GM21717 (cell line): Measurements from ENCODE around the gene RAC3.

Source experiments
- ATAC-seq: cut with Tn5 transposase; IDR thresholded peaks from one replicate; pipeline ENCODE4 v1.9.1; 2021; ENCODE audit warnings: mild to moderate bottlenecking, moderate library complexity; ENCODE audit not compliant: unreplicated experiment

The RAC3 gene

DNA sequence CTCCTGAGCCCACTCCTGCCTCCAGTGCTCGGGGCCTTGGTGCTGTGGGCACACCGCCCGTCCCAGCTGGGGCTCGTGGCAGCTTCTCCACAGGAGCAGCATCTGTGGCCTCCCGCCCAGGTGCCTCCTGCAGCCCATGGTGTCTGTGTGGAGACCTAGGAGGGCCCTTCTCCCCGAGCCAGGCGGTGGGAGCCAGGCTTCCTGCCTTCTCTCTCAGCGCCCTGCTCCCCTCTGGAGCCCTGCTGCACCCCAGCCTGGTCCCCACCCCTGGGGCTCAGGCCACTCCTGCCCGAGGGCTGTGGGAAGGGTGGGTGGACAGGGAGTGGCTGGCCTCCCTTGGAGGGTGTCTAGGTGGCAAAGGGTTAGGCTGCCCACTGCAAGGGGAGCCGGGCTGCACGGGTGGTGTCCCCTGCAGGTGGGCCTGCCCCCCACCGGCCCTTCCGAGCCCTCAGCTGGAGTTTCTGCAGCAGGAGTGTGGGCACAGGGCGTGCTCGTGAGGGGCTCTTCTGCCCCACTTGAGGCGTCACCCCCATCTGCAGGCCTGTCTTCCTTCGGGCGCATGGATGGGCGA, 19.8 kb upstream of the RAC3 start:
- ATAC-seq = no peak

DNA sequence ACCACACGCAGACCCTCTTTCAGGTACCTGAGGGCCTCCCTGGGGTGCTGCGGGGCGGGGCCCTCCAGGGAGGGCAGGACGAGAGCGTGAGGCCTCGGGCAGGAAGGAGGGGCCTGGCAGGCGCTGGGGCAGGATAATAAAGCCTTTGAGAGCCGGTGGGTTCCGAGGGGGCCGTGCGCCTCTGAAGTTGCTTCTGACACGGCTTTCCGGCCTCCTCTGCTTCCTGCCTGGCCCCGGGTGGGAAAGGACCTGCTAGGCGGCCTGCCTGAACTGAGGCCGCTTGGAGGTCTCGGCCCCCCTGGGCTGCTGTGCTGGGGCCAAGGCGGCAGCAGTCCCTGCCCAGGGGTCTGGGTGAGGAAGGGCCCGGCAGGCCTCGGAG, 19.2 kb upstream of the RAC3 start:
- no peak for ATAC-seq

DNA sequence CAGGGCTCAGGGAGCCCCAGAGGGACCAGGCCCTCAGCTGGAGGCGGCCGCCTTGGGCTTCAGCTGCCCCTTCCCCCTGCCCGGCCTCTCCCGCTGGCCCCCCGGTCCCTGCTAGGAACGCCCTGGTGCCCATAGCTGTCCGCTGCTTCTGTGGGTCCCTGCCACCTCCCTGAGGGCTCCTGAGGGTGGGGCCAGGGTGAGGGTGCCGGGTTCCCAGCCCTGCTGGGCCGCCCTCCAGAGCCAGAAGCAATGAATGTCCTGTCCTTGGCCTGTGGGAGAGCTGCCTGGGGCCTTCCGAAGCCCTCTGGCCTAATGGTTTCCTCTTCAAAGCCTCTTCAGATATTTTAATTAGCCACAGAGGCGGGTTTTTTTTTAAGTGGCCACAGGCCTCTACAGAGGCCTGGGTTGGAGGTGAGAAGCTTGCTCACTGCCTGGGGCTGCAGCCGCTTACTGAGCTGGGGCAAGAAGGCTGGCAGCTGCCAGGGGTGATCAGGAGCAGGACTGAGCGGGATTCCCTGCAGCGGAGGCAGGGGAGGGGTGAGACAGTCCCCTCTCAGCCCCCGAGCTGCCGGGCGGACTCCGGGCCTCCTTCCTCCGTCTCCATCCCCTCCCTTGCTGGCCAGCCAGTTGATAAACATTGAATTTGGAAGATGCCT, 18.7 kb upstream of the RAC3 start:
- no peak for ATAC-seq

DNA sequence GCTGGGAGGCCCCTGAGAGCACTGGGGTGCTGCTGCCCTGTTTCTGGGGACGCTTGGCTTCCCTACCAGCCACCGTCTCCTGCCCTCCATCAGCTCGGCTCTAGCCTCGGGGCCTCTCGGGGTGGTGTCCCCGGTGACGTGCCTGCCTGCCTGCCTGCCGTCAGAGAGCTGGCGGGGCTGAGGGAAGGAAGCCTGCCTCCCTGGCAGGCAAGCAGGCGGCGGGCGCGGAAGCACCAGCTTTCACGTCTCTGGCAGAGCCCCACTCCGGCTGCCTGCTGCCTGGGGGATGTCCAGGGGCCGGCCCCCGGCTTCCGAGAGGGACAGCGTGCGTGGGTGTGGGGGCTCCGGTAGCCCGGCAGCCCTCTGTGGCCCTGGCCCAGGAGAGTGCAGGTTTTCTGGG, 18.1 kb upstream of the RAC3 start:
- ATAC-seq = no peak

DNA sequence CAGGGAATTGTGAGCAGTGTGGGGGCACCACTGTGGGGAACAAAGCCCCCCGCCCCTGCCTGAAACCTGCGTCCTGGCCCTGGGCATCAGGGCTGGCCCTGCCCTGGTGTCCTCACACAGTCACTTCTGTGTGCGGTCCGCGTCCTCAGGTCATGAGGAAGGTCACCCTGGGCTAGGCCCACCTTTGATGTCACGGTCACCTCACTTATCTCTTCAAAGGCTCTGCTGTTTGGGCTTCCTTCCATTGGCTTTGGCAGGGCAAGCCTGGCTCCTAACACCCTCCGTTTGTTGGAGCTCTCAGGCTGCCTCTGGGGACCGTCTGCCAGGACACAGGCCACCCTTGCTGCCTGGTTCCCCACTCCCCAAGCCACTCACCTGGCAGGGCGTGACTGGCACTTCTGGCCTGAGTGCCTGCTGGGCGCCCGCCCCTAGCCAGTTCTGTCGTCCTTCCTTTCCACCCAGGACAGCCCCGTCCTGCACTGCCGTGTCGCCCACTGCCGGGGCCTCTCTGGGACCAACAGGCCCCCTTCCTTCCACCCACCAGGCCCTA, 17.6 kb upstream of the RAC3 start:
- ATAC-seq = no peak

DNA sequence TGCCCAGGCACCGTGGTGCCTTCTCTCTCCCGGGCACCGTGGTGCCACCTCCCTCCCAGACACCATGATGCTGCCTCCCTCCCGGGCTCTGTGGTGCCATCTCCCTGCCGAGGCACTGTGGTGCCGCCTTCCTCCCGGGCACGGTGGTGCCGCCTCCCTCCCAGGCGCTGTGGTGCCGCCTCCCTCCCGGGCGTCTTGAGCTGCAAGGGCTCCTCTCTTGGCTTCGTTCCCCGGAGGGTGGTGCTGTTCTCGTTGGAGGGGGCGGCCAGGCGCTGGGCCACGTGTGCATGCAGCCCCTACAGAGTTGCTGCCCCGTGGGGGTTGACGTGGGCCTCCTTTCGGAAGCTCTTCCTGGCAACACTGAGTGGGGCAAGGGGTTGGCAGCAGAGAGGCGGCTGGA, 17.0 kb upstream of the RAC3 start:
- no peak for ATAC-seq

DNA sequence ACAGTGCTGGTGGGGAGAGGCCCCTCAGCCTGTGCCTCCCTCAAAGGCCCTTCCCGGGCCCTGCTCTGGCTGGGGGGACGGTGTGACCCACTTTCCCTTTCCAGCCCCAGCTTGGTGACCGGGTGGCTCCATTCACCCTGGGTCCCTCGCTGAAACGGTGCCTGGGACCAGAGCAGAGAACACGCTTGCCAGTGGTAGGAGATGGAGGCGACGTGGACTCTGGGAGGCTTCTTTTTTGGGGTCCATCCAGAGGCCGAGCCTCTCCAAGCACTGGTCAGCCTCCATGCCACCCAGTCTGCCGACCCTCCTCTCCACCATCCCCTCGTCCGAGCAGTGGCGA, 16.5 kb upstream of the RAC3 start:
- ATAC-seq = no peak

DNA sequence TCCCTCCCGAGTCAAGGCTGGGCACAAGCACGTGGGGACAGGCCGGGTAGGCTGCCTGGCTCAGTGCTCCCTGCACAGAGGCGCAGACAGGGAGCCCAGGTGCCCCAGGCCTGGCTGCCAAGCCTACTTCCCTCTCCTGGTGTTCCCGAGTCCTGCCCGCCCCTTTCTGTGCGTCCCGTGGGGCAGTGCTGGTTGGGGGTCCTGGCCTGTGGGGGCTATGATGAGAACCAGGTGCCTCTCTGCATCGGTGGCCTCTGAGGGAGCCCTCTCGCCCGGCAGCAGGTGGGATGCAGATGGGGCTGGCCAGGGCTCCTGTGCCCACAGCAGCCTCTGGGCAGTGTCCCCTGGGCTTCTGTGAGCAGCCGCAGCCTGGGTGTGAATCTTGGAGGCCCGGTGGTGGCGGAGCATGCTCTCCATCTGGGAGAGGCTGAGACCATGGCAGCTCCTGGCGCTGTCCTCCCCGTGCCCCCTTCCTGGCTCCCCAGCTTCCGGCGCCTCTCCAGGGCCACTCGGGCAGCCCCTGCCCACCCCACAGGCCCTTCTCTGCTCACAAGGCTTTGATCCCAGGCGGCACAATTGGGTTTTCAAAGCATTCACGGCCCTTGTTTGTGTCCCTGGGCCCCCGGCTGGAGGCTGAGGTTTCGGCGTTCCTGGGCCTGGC, 16.0 kb upstream of the RAC3 start:
- ATAC-seq = no peak

DNA sequence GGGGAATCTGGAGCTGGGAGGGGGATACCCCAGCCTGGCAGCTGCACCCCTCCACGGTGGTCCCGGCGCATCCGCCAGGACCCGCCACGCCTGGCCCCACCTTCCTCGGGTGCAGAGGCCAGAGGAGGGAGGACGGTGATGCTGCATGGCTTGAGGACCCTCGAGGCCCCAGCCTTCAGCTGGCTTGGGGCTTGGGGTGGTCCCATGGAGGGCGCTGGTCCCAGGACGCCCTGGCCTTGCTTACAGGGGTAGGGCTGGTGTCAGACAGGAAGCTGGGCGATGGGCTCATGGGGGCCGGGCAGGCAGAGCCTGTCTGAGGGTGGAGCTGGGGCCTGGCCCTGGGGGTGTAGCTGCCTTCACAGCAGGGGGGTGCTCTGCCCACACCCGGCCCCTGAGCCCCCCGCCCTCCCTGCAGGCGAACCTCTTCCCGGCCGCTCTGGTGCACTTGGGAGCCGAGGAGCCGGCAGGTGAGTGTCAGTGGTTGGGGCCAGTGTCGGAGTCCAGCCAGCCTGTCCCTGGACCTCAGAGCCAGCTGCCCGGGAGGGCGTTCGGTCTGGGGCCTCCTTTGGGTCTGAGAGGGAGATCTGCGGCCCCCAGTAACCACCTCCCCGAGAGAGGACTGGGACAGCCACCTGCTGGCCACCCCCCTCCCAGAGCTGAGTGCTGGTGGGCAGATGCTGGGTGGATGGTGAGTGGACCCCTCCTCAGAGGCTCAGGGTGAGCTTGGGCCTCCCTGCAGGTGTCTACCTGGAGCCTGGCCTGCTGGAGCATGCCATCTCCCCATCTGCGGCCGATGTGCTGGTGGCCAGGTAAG, 15.2 kb upstream of the RAC3 start:
- ATAC-seq = no peak

DNA sequence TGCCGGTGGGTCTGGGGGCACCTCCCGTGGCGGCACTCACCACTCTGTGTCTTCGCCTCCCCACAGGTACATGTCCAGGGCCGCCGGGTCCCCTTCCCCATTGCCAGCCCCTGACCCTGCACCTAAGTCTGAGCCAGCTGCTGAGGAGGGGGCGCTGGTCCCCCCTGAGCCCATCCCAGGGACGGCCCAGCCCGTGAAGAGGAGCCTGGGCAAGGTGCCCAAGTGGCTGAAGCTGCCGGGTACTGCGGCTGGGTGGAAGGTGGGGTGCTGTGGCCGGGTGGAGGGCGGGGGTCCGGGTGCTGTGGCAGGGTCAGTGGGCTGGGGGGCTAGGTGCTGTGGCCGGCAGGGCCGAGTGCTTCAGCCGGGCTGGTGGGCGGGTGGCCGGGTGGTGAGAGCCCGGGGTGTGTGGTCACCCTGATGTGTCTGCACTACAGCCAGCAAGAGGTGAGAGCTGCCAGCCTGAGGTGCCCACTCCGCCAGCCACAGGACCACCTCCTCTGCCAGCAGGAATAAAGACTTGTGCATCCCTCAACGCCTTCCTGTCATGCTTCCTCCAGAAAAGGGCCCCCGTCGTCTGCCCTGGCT, 14.5 kb upstream of the RAC3 start:
- ATAC-seq = no peak

DNA sequence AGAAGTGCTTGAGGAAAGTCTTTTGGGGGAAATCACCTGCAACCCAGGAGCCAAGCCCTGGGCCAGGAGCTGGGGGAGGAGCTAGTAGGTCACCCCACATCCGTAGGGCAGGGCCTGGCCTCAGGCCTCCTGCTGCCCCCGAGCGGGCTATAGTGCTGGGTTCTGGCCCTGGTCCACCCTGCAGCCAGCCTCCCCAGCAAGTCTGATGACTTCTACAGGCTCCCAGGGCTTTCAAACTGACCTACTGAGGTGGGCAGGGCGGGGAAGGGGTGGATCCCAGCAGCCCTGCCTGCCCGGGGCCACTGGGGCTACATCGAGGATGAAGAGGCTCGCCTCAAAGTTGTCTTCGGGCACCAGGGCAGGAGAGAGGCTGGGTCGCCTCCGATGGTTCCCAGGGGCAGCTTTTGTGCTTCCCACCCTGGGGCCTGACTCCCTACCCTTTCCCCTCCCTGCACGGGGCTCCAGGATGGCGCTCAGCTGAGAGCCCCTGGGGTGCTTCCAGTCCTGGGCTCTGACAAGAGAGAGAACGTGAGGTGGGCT, 13.8 kb upstream of the RAC3 start:
- no peak for ATAC-seq

DNA sequence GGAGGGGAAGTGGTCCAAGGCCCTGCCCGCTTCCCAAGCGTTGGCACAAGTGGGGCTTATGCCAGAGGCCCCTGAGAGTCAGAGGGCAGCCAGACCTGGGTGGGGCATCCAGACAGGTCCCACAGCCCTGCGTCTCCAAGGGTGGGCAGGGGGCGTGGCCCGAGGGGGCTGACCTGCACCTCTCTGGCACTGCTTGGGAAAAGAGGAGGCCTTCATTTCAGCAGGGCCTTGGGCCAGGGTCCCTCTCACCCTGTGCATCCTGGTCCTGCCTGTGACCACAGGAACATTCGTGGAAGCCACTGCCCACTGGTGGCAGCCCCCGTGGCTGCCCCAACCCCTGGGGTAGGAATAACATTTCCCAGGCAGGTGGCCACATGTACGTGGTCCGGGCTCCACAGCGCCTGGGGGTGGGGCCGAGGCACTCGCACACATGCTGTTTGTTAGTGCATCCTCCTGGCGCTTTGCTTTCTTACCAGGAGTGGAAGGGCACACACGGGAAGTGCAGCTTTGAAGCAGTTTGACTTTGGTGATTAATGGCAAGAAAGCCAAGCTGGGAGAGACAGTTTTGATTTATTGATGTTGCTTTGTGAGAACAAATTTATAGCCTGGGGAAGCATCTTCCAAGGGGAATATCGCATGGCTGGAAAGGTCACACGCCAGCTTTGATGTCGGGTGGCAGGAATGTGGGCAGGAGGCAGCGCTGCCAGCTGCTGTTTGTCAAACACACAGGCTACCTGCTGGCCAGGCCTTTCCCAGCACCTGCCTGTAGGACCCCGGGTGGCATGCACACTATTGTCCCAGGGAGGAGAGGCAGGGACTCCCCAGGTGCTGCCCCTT, 13.1 kb upstream of the RAC3 start:
- no peak for ATAC-seq

DNA sequence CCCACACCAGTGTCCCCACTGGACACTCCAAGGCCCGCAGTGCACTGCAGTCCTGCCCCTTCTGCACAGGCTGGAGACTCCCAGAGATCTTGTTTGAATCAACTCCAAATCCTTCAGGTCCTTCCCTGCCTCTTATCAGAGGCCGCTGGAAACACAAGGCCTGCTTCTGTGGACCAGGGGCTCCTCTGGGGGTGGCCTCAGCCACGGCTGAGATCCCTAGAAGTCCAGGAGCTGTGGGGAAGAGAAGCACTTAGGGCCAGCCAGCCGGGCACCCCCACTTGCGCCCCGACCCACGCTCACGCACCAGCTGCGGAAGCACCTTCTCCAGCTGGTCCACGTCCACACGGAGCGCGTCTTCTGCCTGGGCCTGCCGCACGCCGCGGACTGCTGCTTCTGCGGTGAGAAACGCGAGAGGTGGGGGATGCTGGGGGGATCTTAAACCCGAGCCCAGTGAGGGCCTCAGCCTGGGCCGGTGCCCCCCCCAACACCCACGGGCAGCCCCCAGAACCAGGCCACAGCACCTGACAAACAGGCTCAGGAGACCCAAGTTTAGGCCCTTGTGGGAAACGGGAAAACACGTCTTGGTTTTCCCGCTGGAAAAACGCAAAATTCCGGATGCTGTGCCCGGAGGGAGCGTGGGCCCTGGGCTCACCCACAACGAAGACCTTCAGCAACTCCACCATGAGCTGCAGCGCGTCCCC, 12.3 kb upstream of the RAC3 start:
- no peak for ATAC-seq

DNA sequence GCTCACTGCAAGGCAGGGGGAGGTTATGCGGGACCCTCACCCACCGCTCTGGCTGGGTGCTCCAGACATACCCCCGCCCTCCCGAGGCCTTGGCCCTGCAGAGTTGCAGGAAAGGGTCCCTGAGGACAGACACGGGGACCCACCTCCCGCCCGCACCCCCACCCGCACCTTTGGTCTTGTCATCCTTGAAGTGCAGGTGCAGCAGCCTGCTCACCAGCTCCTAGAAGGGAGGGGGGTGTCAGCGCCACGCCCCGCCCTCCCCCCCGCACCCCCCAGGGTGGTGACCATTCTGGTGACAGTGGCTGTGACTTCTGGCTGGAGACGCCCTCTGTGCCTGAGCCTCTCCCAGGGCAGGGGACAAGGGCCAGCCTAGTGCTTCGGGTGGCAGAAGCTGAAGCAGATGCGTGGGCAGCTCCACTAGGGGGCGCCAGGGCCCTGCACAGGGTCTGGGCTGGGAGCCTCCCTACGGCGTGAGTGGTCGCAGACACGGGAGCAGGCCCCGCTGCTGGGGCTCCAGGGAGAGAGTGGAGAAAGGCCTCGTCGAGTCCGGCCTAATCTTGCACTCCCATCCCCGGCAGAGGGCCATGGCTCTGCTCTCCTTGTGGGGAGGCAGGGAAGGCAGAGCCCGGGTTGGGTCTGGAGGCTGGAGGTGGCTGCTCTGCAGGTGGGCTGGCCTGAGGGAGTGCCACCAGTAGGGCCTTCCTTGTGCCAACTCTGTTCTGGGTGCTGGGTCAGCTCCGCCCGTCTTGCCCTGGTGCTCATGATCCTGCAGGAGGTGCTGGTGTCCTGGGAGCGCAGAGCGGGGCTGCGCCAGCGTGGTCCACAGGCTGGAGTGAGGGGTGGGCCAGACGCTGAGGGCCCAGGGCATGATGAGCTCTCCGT, 11.5 kb upstream of the RAC3 start:
- no peak for ATAC-seq

DNA sequence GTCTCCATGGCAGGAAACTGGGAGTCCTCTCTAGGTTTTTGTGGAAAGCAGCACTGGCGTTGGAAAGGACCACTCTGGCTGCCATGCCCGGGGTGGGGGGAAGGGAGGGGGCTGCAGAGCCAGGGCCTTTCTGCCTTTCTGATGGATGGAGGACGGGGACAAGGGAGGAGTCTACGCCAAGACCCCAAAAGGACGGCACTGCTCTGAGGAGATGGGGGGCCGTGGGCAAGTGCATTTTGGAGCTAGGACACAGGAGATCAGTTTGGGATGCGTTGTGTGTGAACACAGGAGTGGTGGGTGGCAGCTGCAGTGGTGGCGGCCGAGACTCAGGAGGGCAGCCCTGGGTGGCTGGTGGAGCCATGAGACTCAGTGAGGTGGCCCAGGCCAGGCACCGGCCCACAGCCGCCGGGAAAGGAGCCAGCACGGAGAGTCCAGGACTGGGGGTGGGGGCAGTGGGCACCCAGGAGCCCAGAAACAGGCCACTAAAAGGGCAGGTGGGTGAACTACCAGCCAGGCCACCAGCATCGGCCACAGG, 10.8 kb upstream of the RAC3 start:
- no peak for ATAC-seq

DNA sequence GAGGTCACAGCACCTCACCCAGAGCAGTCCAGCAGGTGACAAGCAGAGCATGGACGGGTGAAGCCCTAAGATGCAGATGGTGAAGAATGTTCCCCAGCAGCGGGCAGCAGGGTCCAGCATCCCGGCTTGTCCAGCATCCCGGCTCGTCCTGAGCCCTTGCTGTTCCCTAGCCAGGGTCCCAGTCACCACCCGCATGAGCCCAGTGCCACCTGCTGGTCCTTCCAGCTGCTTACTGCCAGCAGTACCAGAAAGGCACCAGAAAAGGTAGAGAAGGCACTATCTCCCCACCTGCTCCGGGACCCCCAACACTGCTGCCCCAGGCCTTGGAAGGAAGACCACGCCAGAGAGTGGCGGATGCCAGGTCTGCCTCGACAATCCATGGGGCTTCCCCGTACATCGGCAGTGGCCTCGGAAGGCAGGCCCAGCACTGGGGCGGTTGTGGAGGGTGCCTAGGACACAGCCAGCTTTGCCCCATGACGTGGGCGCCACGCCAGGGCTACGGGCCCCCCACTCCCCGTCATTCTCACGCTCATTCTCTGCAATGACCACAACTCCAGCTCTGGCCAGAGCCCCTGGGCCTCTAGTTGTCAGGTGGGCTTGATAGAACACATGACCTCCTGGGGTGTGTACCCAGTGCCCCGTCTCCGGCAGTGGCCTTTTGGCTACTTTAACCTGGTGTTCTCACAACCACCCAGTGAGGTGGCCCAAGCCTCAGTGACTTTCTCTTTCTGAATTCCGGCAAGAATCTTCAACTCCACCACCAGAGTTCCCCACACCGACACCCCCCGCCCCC, 10.2 kb upstream of the RAC3 start:
- ATAC-seq = no peak

DNA sequence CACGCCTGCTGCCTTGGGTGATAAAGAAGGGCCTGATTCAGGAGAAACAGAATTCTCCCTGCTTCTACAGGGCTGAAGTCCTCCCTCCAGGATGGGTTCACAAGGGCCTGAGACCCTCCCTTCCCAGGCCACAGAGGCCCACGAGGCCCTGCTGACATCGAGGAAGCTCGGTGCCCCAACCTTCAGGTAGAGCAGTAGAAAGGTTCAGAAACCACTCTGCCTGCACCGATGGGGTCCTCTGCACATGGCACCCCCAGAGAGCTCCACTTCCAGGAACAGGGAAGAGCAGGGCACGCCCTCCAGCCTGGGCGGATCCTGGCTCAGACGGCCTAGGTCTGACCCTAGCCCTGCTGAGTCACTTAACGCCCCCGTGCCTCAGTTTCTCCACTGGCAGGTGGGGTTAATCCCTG, 9.6 kb upstream of the RAC3 start:
- no peak for ATAC-seq
